Breast epithelium (tissue), 4 donors: Measurements from ENCODE around the gene ABR. TPM values are rescaled to one million over a fixed set of nuclear protein-coding genes. Genes with fewer than 3 reads are reported as not detected.
A peak's percentile ranks its signal among the peaks of the same experiment; 100 is the strongest.

Experiments
- DNase-seq, 2 donors: peaks; one replicate each; pipeline ENCODE4 v3.0.0-alpha.2; 2019; ENCODE audit warnings: low spot score in 2 of 2
- H3K27ac ChIP-seq, 2 donors: fragments of 200-600 bp; sonication (generic) in 1 of 2; one replicate each; pipeline ENCODE4 v1.5.1; 2016 to 2019; ENCODE audit warnings: mild to moderate bottlenecking in 1 of 2
- H3K27me3 ChIP-seq, 2 donors: fragments of 200-600 bp; sonication (generic) in 1 of 2; one replicate each; pipeline versions ENCODE4 v1.5.1 to v1.6.0; 2017 to 2019; ENCODE audit warnings: control low read depth in 1 of 2, mild to moderate bottlenecking in 1 of 2
- H3K36me3 ChIP-seq: fragments of 200-600 bp; one replicate; pipeline ENCODE4 v1.5.1; 2019
- H3K4me1 ChIP-seq, 2 donors: fragments of 200-600 bp; sonication (generic); one replicate each; pipeline ENCODE4 v1.5.1; 2016 to 2019; ENCODE audit warnings: control low read depth in 1 of 2
- H3K4me3 ChIP-seq, 3 donors: fragments of 200-600 bp; sonication (generic); 1 replicate in 2 of 3; 2 replicates in 1 of 3; pipeline ENCODE4 v1.5.1; 2016 to 2019; ENCODE audit warnings: mild to moderate bottlenecking in 3 of 3, moderate library complexity in 2 of 3
- H3K9me3 ChIP-seq, 2 donors: fragments of 200-600 bp; sonication (generic) in 1 of 2; one replicate each; pipeline ENCODE4 v1.5.1; 2016 to 2019; ENCODE audit warnings: control low read depth in 1 of 2
- CTCF ChIP-seq, 3 donors: fragments of 450-650 bp; IDR thresholded peaks; one replicate each; pipeline ENCODE4 v1.5.1; 2016 to 2017; ENCODE audit warnings: antibody characterized with exemption in 3 of 3, mild to moderate bottlenecking in 3 of 3, moderate library complexity in 3 of 3
- POLR2A ChIP-seq: fragments of 450-650 bp; IDR thresholded peaks from one replicate; pipeline ENCODE4 v1.6.1; 2016; ENCODE audit warnings: antibody characterized with exemption, mild to moderate bottlenecking, moderate library complexity
- POLR2AphosphoS5 ChIP-seq, 3 donors: sonication (generic); formaldehyde crosslinking; IDR thresholded peaks; one replicate each; pipeline ENCODE4 v1.6.1; 2017; ENCODE audit warnings: antibody characterized with exemption in 3 of 3
- intact Hi-C: fragments of 100-400 bp; cut with DNase I; formaldehyde crosslinking; loops from one replicate; pipeline ENCODE4 v1.15.1; 2023; ENCODE audit warnings: low total_unique reads
- total RNA-seq, 3 donors: library from RNA; depleted of rRNA; stranded (reverse); fragments of >200 nt; gene quantifications; one replicate each; pipeline ENCODE4 v1.1.0, GENCODE V29; 2016

Gene ABR
- total RNA-seq, 3 donors from 2014 or later: 63.5 to 77.0 (median 75.0) TPM

- TF ChIP-seq CTCF (IDR thresholded peaks at IDR 0.05) (peak; percentile 88 to 97 (median 96)), POLR2AphosphoS5 (IDR thresholded peaks at IDR 0.05) (peak in 2 of 3 donors; percentile 31 to 33), POLR2A (no peak)
- Histone ChIP-seq H3K9me3 (no peaks in the 10 kb centered on the region), H3K36me3 (no peaks in the 10 kb centered on the region), H3K27ac (peak overlapping the region; percentile 23 to 69), H3K4me3 (peak overlapping the region; percentile 13 to 56 (median 14)), H3K4me1 (peaks cover 0 to 7% of the 10 kb centered on the region in 2 donors), H3K27me3 (no peaks in the 10 kb centered on the region)
- DNase-seq: peak; percentile 72 to 89
- intact Hi-C loops: loop anchor here (10.0 kb wide), 1 partner anchor 62 kb away; no protein-coding TSS in a partner anchor
Observed at GRCh38 chr17:1186923-1187771, 7.4 kb upstream of the ABR start.

GRCh38 chr17:1186214-1186820 lies 6.5 kb upstream of the ABR start:
- Histone ChIP-seq H3K27me3 (no peaks in the 10 kb centered on the region), H3K36me3 (no peaks in the 10 kb centered on the region), H3K4me1 (peaks cover 0 to 7% of the 10 kb centered on the region in 2 donors), H3K9me3 (no peaks in the 10 kb centered on the region), H3K4me3 (peak overlapping the region in 2 of 3 donors; percentile 13 to 56), H3K27ac (peak overlapping the region; percentile 23 to 69)
- TF ChIP-seq POLR2A (no peak), CTCF (IDR thresholded peaks at IDR 0.05) (no peak), POLR2AphosphoS5 (IDR thresholded peaks at IDR 0.05) (no peak)
- no peak for DNase-seq
- intact Hi-C loops: loop anchor here (10.0 kb wide), 1 partner anchor 62 kb away; no protein-coding TSS in a partner anchor

- Histone ChIP-seq H3K27ac (peak overlapping the region; percentile 25 to 43), H3K27me3 (no peaks in the 10 kb centered on the region), H3K4me1 (peaks cover 3 to 7% of the 10 kb centered on the region in 2 donors), H3K36me3 (no peaks in the 10 kb centered on the region), H3K9me3 (no peaks in the 10 kb centered on the region), H3K4me3 (no peak overlapping the region)
- DNase-seq: no peak
- intact Hi-C loops: loop anchor here (10.0 kb wide), 1 partner anchor 59 kb away; no protein-coding TSS in a partner anchor
- TF ChIP-seq CTCF (IDR thresholded peaks at IDR 0.05) (no peak), POLR2A (no peak), POLR2AphosphoS5 (IDR thresholded peaks at IDR 0.05) (no peak)
Observed at GRCh38 chr17:1183171-1183873, 3.5 kb upstream of the ABR start.

GRCh38 chr17:1182811-1183170 lies 3.0 kb upstream of the ABR start:
- no peak for DNase-seq
- Histone ChIP-seq H3K27ac (peak overlapping the region; percentile 25 to 43), H3K27me3 (no peaks in the 10 kb centered on the region)

More at GRCh38 chr17:1182811-1183170, 3.0 kb upstream of the ABR start:
- Histone ChIP-seq H3K36me3 (no peaks in the 10 kb centered on the region), H3K9me3 (no peaks in the 10 kb centered on the region), H3K4me3 (no peak overlapping the region), H3K4me1 (peaks cover 4 to 7% of the 10 kb centered on the region in 2 donors)
- TF ChIP-seq POLR2AphosphoS5 (IDR thresholded peaks at IDR 0.05) (no peak), POLR2A (no peak), CTCF (IDR thresholded peaks at IDR 0.05) (no peak)
- intact Hi-C loops: loop anchor here (10.0 kb wide), 1 partner anchor 58 kb away; no protein-coding TSS in a partner anchor
